ENCODE results near the gene ATP1A4. TPM values are rescaled to one million over a fixed set of nuclear protein-coding genes. Genes with fewer than 3 reads are reported as not detected.

Gene ATP1A4
- total RNA-seq, 4 donors from 2014 or later = 0.47 TPM; not detected in 3

DNA sequence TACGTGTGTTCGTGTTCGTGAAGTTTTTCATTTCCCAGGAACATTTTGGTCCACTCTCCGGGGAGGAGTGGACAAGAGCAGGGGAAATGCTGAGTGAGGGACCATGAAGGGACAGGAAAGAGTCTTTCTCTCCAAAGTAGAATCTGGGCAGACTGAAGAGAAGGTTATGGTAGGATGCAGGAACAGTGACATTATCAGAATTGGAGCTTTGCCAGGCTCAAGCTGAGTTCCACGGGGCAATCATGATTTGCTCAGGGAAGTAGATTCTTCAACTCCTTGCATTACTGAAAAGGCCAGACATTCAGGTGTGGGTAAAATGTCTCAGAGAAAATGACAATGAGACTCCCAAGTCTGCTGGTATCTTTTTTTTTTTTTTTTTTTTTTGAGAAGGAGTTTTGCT is 16.6 kb downstream of the ATP1A4 start:
- Histone ChIP-seq H3K27ac (no peak overlapping the region), H3K36me3 (no peaks in the 10 kb centered on the region), H3K9me3 (no peaks in the 10 kb centered on the region), H3K4me3 (no peak overlapping the region), H3K4me1 (no peaks in the 10 kb centered on the region), H3K27me3 (no peaks in the 10 kb centered on the region)
- TF ChIP-seq EP300 (IDR thresholded peaks at IDR 0.05) (no peak), POLR2A (IDR thresholded peaks at IDR 0.05) (no peak), POLR2AphosphoS5 (IDR thresholded peaks at IDR 0.05) (no peak)
- TF ChIP-seq, protein P1, sequence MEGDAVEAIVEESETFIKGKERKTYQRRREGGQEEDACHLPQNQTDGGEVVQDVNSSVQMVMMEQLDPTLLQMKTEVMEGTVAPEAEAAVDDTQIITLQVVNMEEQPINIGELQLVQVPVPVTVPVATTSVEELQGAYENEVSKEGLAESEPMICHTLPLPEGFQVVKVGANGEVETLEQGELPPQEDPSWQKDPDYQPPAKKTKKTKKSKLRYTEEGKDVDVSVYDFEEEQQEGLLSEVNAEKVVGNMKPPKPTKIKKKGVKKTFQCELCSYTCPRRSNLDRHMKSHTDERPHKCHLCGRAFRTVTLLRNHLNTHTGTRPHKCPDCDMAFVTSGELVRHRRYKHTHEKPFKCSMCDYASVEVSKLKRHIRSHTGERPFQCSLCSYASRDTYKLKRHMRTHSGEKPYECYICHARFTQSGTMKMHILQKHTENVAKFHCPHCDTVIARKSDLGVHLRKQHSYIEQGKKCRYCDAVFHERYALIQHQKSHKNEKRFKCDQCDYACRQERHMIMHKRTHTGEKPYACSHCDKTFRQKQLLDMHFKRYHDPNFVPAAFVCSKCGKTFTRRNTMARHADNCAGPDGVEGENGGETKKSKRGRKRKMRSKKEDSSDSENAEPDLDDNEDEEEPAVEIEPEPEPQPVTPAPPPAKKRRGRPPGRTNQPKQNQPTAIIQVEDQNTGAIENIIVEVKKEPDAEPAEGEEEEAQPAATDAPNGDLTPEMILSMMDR (IDR thresholded peaks at IDR 0.05) = no peak
- WGBS, 2 donors (ENCODE audit: low coverage in 1 of 2) = 47 to 66% methylated on average over 4 to 5 of the region's 5 CpGs
- no peak for ATAC-seq

DNA sequence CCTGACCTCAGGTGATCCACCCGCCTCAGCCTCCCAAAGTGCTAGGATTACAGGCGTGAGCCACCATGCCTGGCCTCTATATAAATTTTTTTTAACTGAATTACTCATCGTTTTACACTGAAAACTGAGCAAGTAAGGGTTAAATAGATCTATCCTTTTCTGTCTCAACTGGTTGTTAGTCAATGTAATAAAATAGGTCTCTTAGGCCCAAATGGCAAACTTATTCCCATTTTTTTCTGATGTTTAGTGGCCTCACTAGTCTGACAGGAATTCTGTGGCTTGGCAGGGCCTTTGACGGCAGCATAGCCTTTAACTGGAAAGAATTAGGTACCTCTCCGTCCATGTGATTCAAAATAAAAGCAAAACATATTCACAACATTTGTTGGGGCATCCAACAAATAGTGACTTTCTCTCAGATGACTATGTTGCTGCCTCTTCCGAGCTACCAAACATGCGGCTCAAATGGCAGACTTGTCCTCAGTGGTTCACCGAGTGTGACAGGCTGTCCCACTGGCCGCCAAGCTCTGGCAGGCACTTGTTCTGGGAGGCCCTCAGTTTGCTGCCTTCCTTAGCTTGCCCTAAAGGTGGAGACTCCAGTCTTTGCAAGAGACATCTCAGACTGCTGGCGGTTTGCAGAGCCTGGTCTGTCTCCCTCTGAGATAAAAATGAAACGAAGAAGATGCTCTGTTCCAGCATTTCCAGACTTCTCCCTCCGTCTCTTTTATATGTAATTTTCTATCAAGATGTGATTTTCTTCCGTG is 17.4 kb downstream of the ATP1A4 start:
- WGBS, 2 donors (ENCODE audit: low coverage in 1 of 2) = 74 to 80% methylated on average over 8 to 10 of the region's 13 CpGs
- TF ChIP-seq, protein P1 (IDR thresholded peaks at IDR 0.05) = no peak
- TF ChIP-seq EP300 (IDR thresholded peaks at IDR 0.05) (no peak), POLR2AphosphoS5 (IDR thresholded peaks at IDR 0.05) (no peak)
- no peak for ATAC-seq
- H3K27ac ChIP-seq = no peak overlapping the region
- no peaks in the 10 kb centered on the region for H3K9me3 ChIP-seq
- no peaks in the 10 kb centered on the region for H3K27me3 ChIP-seq
- H3K4me3 ChIP-seq = no peak overlapping the region
- H3K36me3 ChIP-seq = no peaks in the 10 kb centered on the region
- no peaks in the 10 kb centered on the region for H3K4me1 ChIP-seq

DNA sequence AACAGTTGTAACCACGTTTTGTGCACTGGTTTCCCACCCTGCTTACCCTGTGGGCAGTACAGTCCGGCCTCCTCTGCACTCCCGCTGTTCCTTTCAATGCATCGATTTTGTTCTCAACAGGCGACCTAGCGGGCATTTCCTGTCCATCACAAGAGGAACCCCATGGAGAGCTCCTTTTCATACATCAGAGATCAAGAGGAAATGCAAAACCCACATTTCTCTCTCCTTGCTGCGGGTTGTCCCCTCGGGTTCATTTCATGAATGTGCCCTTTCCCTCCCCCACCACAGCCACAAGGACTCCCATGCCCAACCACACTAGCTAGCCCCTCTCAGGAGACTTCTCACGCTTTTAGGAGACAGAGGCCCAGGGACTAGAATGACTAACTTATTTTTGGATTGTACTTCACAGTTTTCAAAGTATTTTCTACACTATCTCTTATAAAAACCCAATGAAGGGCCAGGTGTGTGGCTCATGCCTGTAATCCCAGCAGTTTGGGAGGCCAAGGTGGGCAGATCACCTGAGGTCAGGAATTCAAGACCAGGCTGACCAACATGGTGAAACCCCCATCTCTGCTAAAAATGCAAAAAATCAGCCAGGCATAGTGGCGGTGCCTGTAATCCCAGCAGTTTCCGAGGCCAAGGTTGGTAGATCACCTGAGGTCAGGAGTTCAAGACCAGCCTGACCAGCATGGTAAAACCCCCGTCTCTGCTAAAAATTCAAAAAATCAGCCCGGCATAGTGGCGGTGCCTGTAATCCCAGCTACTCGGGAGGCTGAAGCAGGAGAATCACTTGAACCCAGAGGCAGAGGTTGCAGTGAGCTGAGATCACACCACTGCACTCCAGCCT is 18.4 kb downstream of the ATP1A4 start:
- no peaks in the 10 kb centered on the region for H3K27me3 ChIP-seq
- no peak for ATAC-seq
- no peaks in the 10 kb centered on the region for H3K36me3 ChIP-seq
- H3K27ac ChIP-seq = no peak overlapping the region
- no peak overlapping the region for H3K4me3 ChIP-seq
- TF ChIP-seq EP300 (IDR thresholded peaks at IDR 0.05) = no peak
- no peak for TF ChIP-seq POLR2AphosphoS5 (IDR thresholded peaks at IDR 0.05)
- TF ChIP-seq, protein P1 (IDR thresholded peaks at IDR 0.05) = no peak
- no peak for TF ChIP-seq POLR2A (IDR thresholded peaks at IDR 0.05)
- no peaks in the 10 kb centered on the region for H3K4me1 ChIP-seq
- 42 to 54% methylated on average over 9 to 12 of the region's 15 CpGs for WGBS, 2 donors (ENCODE audit: low coverage in 1 of 2)
- H3K9me3 ChIP-seq = no peaks in the 10 kb centered on the region

DNA sequence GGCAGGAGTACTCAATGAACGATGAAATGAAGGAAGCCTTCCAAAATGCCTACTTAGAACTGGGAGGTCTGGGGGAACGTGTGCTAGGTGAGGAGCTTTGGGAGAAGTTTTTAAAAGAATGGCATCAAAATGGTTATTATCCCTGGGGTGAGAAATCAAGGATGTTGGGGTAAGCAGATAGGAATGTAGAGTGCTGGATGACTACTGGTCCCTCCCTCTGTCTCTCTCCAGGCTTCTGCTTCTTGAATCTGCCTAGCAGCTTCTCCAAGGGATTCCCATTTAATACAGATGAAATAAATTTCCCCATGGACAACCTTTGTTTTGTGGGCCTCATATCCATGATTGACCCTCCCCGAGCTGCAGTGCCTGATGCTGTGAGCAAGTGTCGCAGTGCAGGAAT is 20.0 kb downstream of the ATP1A4 start:
- no peak for ATAC-seq
- TF ChIP-seq, protein P1 (IDR thresholded peaks at IDR 0.05) = no peak
- no peak for TF ChIP-seq POLR2AphosphoS5 (IDR thresholded peaks at IDR 0.05)
- TF ChIP-seq POLR2A (IDR thresholded peaks at IDR 0.05) = no peak
- TF ChIP-seq EP300 (IDR thresholded peaks at IDR 0.05) = no peak
- H3K4me1 ChIP-seq = no peaks in the 10 kb centered on the region
- WGBS, 2 donors (ENCODE audit: low coverage in 1 of 2) = 64 to 83% methylated on average over 2 to 4 of the region's 4 CpGs
- H3K4me3 ChIP-seq = no peak overlapping the region
- no peaks in the 10 kb centered on the region for H3K36me3 ChIP-seq
- no peak overlapping the region for H3K27ac ChIP-seq
- no peaks in the 10 kb centered on the region for H3K27me3 ChIP-seq
- H3K9me3 ChIP-seq = no peaks in the 10 kb centered on the region

All from gastroesophageal sphincter (tissue), 4 donors.